Measurements from ENCODE around the gene FXYD7. TPM values are rescaled to one million over a fixed set of nuclear protein-coding genes. Genes with fewer than 3 reads are reported as not detected.
"Not testable (repeated sequence)": the region's sequence is repeated elsewhere in the genome, so short reads cannot be mapped to it uniquely, and the experiment has no call there.

FXYD7 gene
- total RNA-seq, 2 donors from 2014 or later = 0.82 to 1.8 TPM

DNA sequence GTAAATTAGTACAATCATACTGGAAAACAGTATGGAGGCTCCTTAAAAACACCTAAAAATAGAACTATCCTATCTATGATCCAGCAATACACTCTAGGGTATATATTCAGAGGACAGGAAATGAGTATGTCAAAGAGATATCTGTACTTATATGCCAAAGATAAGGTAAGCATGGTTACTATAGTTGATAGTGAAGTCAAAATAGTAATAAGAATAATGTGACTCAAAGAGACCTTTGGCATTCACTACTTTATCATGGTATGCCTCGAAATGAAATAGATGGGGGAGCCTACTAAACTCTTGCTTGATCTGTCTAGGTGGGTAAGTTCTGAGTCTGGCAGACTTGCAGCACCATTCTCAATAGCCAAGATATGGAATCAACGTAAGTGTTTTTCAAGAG lies 41.8 kb downstream of the FXYD7 start:
- DNase-seq (ENCODE audit: low spot score in 2 of 2) (no peak), ATAC-seq (peak; percentile 67 to 73)
- H3K27ac Mint-ChIP-seq = no peak overlapping the region
- peaks cover 0 to 6% of the 10 kb centered on the region in 2 donors for H3K36me3 Mint-ChIP-seq
- H3K9me3 Mint-ChIP-seq = no peaks in the 10 kb centered on the region

DNA sequence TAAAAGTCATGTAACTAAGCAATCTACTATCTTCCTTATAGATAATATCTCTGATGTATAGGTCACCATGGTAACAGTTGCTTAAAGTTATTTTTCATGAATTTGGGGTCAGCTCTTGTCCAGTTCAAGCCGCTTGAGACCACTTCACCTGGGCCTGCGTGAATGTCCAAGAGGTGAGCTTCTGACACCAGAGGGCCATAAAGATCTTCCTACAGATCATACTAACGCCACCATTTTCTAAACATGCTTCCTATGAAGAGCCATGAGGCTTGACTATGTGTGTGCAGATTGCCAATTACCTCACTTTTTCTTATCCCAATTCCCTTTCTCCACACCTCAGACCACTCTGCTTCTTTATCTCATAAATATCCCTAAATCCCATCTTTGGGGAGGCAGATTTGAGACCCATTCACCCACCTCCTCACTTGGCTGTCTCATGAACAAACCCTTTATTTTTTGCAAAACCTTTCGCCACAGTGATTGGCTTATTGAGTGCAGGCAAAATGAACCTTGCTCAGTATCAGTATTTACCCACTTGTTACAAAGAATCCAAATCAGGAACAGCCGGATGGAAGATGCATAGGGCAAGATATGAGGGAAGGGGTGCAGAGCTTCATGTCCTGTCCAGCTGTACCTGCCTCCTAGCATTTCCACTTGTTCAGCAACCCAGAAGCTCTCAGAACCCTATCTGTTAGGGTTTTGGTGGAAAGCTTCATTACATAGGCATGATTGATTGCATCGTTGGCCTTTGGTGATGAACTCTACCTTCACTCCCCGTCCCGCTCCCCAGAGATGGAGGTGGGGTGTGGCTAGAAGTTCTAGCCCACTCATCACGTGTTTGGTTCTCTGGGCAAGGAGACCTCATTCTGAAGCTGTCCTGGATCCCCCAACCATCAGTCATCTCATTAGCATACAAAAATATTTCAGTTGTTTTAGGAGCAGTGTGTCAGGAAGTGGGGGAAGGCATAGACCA lies 51.2 kb downstream of the FXYD7 start:
- H3K36me3 Mint-ChIP-seq = peaks cover 0 to 8% of the 10 kb centered on the region in 2 donors
- peaks cover 0 to 10% of the 10 kb centered on the region in 2 donors for H3K9me3 Mint-ChIP-seq
- no peak overlapping the region for H3K27ac Mint-ChIP-seq
- DNase-seq (ENCODE audit: low spot score in 2 of 2) (no peak), ATAC-seq (no peak)

DNA sequence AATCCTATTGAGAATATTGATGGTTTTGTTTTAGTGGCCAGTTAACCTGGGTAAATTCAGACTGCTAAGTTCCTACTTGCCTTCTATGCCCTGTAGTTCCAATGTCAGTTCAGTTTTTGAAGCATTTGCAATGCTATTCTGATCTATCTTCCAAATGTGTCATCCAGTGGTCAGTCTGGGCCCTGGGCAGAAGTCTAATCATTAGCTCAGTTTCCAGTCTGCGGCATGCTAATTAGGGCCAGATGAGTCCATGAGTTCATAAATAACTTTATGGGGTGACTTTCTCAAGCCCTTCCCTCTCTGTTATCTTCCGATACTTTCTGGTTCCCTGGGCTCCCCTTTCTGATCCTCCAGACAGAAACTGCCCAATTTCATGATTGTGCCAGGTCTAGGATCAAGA lies 52.8 kb downstream of the FXYD7 start:
- no peak overlapping the region for H3K27ac Mint-ChIP-seq
- H3K9me3 Mint-ChIP-seq = peaks cover 0 to 6% of the 10 kb centered on the region in 2 donors
- no peak for ATAC-seq
- peaks cover 0 to 8% of the 10 kb centered on the region in 2 donors for H3K36me3 Mint-ChIP-seq
- no peak for DNase-seq (ENCODE audit: low spot score in 2 of 2)

DNA sequence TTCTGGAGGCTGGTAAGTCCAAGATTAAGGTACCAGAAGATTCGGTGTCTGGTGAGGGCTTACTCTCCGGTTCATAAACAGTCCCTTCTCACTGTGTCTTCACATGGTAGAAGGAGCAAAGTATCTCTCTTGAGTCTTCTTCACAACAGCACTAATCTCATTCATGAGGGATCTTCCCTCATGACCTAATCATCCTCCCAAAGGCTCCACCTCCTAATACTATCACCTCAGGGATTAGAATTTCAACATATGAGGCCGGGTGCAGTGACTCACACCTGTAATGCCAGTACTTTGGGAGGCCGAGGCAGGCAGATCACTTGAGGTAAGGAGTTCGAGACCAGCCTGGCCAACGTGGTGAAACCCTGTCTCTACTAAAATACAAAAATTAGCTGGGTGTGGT lies 53.8 kb downstream of the FXYD7 start:
- ATAC-seq = peak in 1 of 2 donors; percentile 63
- DNase-seq (ENCODE audit: low spot score in 2 of 2) = not testable (repeated sequence)

DNA sequence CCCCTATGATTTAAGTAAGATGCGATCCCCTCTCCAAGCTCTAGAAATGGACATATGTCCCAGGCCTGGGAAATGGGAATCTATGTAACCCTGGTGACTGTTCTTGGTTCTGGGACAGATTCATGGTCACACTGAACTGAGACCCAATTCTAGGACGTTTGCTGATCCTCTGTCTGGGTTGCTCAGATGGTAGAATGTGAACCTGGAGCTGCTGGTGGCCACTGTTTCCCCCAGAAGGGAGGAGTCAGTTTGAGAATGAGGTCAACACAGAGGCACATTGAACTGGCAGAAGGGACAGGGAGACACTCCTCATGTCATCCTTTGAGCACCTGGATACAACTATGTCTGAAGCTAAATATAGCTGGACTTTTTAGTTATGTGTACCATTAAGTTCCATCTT lies 56.4 kb downstream of the FXYD7 start:
- Mint-ChIP-seq H3K36me3 (peaks cover 0 to 8% of the 10 kb centered on the region in 2 donors), H3K27ac (no peak overlapping the region), H3K9me3 (peaks cover 0 to 7% of the 10 kb centered on the region in 2 donors)
- no peak for ATAC-seq
- DNase-seq (ENCODE audit: low spot score in 2 of 2) = no peak

More for the DNA sequence above, 53.8 kb downstream of the FXYD7 start:
- not testable (repeated sequence) for H3K36me3 Mint-ChIP-seq, H3K27ac Mint-ChIP-seq, H3K9me3 Mint-ChIP-seq

DNA sequence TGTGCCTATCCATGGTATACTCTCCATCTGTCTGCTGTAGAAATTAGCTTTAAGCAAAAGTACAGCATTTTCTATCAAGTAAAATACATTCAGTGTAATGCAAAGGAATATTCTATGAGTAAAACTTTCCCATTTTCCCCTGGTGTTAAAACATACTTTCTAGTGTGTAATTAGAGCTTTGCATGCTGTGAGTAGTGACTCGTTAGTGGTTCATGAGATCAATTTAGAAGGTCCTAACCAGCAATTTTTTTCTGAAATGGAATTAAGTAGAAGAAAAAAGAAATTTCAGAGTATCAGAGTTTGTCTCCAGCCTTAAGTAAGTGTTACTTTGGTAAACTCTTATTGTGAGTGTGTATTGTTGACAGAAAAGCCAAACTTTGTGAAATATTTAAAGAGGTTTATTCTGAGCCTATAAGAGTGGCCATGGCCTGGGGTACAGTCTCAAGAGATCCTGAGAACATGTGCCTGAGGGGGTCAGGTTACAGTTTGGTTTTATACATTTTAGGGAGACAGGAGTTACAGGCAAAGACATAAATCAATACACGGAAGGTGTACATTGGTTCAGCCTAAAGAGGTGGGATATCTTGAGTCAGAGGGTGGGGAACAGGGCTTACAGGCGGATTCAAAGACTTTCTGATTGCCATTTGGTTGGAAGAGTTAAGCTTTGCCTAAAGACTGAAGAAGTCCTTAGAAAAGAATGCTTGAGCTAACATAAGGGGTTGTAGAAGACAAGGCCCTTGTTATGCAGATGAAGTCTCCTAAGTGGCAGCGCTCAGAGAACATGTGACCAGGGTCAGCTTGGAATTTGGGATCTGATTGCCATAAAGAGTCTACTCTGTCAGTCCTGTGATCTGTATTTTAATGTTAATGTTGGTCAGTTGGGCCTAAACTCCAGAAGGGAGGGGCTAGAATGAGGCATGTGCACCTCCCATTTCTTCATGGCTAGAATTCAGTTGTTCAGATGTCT lies 60.0 kb downstream of the FXYD7 start:
- H3K27ac Mint-ChIP-seq = peak overlapping the region; percentile 83 to 91
- peaks cover 0 to 7% of the 10 kb centered on the region in 2 donors for H3K9me3 Mint-ChIP-seq
- peaks cover 0 to 11% of the 10 kb centered on the region in 2 donors for H3K36me3 Mint-ChIP-seq
- ATAC-seq = peak in 1 of 2 donors; percentile 6
- DNase-seq (ENCODE audit: low spot score in 2 of 2) = no peak

Other genes with a start within 250 kb of the FXYD7 start
- 1 to 10 TPM; 4.4 to 4.6 TPM for gene ZNF30, start 216.4 kb upstream of the FXYD7 start, total RNA-seq
- 1 to 10 TPM; 6.4 to 9.7 TPM for gene ZNF792, start 179.0 kb upstream of the FXYD7 start, total RNA-seq
- gene GRAMD1A, start 142.9 kb upstream of the FXYD7 start, total RNA-seq = 100 to 1,000 TPM; 158 to 160 TPM
- gene SCN1B, start 112.8 kb upstream of the FXYD7 start, total RNA-seq = 1 to 10 TPM; 1.5 to 1.7 TPM
- gene HPN, start 101.5 kb upstream of the FXYD7 start, total RNA-seq = not detected
- not detected for gene FXYD3, start 27.4 kb upstream of the FXYD7 start, total RNA-seq
- 1 to 10 TPM; 1.5 to 2.7 TPM for gene LGI4, start 8.2 kb upstream of the FXYD7 start, total RNA-seq
- 1 to 10 TPM; 1.4 to 2.1 TPM for gene FXYD1, start 4.4 kb upstream of the FXYD7 start, total RNA-seq
- gene FXYD5, start 11.5 kb downstream of the FXYD7 start, total RNA-seq = 100 to 1,000 TPM; 279 to 283 TPM
- not detected for gene FAM187B, start 85.5 kb downstream of the FXYD7 start, total RNA-seq
- gene LSR, start 105.7 kb downstream of the FXYD7 start, total RNA-seq = 10 to 100 TPM; 10.3 to 41.0 TPM
- gene USF2, start 125.7 kb downstream of the FXYD7 start, total RNA-seq = 100 to 1,000 TPM; 146 to 150 TPM
- 1 to 10 TPM in 1 of 2 donors, under 1 TPM in 1; 0.61 to 1.7 TPM for gene HAMP, start 139.3 kb downstream of the FXYD7 start, total RNA-seq
- 1 to 10 TPM in 1 of 2 donors, under 1 TPM in 1; 0.61 to 1.7 TPM for gene MAG, start 148.9 kb downstream of the FXYD7 start, total RNA-seq
- 10 to 100 TPM in 1 of 2 donors, 1 to 10 TPM in 1; 7.0 to 48.2 TPM for gene CD22, start 185.9 kb downstream of the FXYD7 start, total RNA-seq
- gene FFAR1, start 204.6 kb downstream of the FXYD7 start, total RNA-seq = 1 to 10 TPM in 1 of 2 donors, under 1 TPM in 1; 0.23 to 1.5 TPM
- 1 to 10 TPM; 1.4 to 5.1 TPM for gene FFAR3, start 215.2 kb downstream of the FXYD7 start, total RNA-seq
- 1 to 10 TPM in 1 of 2 donors, under 1 TPM in 1; 0.50 to 1.8 TPM for gene GPR42, start 227.8 kb downstream of the FXYD7 start, total RNA-seq

All from activated naive CD4-positive, alpha-beta T cell treated with anti-CD3 and anti-CD28 coated beads, Interleukin-2, amount 50 U/mL, for 72 hours (primary cell).